ENCODE results near the gene TREML1.

Gene TREML1

GRCh38 chr6:41177695-41178094 lies 23.5 kb upstream of the TREML1 start:
- DNase-seq (ENCODE audit: low spot score): no peak

GRCh38 chr6:41177287-41177686 lies 23.1 kb upstream of the TREML1 start:
- DNase-seq (ENCODE audit: low spot score): no peak

- DNase-seq (ENCODE audit: low spot score): no peak
Observed at GRCh38 chr6:41176189-41176588, 22.0 kb upstream of the TREML1 start.

GRCh38 chr6:41175084-41175483 lies 20.9 kb upstream of the TREML1 start:
- no peak for DNase-seq (ENCODE audit: low spot score)

GRCh38 chr6:41174610-41175009 lies 20.5 kb upstream of the TREML1 start:
- no peak for DNase-seq (ENCODE audit: low spot score)

GRCh38 chr6:41171908-41172307 lies 17.8 kb upstream of the TREML1 start:
- no peak for DNase-seq (ENCODE audit: low spot score)

- no peak for DNase-seq (ENCODE audit: low spot score)
Observed at GRCh38 chr6:41170547-41171160, 16.5 kb upstream of the TREML1 start.

- peak; percentile 42 for DNase-seq (ENCODE audit: low spot score)
Observed at GRCh38 chr6:41167173-41167963, 13.2 kb upstream of the TREML1 start.

GRCh38 chr6:41164551-41165120 lies 10.5 kb upstream of the TREML1 start:
- DNase-seq (ENCODE audit: low spot score): no peak

GRCh38 chr6:41163419-41163717 lies 9.2 kb upstream of the TREML1 start:
- DNase-seq (ENCODE audit: low spot score): no peak

- DNase-seq (ENCODE audit: low spot score): no peak
Observed at GRCh38 chr6:41162687-41163418, 8.7 kb upstream of the TREML1 start, which contains the start of gene TREM2. Gene TREM2, minus strand, starts transcription at chr6:41163116. Its CDS starts 34 bp downstream, at chr6:41163082.

GRCh38 chr6:41161851-41162552 lies 7.9 kb upstream of the TREML1 start:
- DNase-seq (ENCODE audit: low spot score): no peak

GRCh38 chr6:41161380-41161779 lies 7.2 kb upstream of the TREML1 start:
- no peak for DNase-seq (ENCODE audit: low spot score)

GRCh38 chr6:41160933-41161332 lies 6.8 kb upstream of the TREML1 start:
- no peak for DNase-seq (ENCODE audit: low spot score)

- DNase-seq (ENCODE audit: low spot score): no peak
Observed at GRCh38 chr6:41159415-41160082, 5.4 kb upstream of the TREML1 start.

GRCh38 chr6:41157323-41157722 lies 3.2 kb upstream of the TREML1 start:
- no peak for DNase-seq (ENCODE audit: low spot score)

- DNase-seq (ENCODE audit: low spot score): no peak
Observed at GRCh38 chr6:41156771-41157170, 2.6 kb upstream of the TREML1 start.

GRCh38 chr6:41156001-41156400 lies 1.9 kb upstream of the TREML1 start:
- DNase-seq (ENCODE audit: low spot score): no peak

GRCh38 chr6:41155132-41155805 lies 1.1 kb upstream of the TREML1 start:
- DNase-seq (ENCODE audit: low spot score): no peak

- DNase-seq (ENCODE audit: low spot score): no peak
Observed at GRCh38 chr6:41153451-41153850, 696 bp downstream of the TREML1 start.

GRCh38 chr6:41150671-41151070 lies 3.5 kb downstream of the TREML1 start:
- DNase-seq (ENCODE audit: low spot score): no peak

All from RKO (cell line).